ENCODE results near the gene RALGAPB.

Gene RALGAPB

DNA sequence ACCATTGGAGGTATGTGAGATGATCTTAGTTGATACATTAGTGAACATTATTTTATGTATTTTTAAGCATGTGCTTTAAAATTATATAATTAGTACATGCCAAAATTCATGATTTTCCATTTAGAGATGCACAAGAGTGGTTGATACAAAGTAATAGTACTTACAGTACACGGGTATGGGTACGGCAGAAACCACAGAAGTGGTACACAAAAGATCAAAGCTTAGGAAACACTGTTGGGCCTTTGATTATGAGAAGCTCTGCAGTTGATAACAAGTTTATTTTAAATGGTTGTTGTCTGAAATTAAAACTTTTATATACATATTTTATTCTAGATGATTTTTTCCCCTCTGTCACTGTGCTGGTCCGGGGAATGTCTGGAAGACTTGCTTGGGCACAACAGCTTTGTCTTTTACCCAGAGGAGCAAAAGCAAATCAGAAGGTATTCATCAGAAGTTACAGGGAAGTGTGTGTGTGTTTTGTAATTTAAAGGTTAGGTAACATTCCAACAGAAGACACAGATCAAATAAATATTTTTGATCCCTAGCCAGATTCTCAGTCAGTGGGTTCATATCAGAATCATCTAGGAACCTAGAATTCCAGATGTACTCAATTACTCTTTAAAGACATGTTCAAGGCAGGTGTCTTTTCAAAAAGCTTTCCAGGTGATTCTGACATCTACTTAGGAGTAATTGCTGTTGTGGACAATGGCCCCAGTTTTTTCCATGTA lies 75.9 kb downstream of the RALGAPB start:
- no peak for DNase-seq (ENCODE audit: low read depth in 3 of 3)

DNA sequence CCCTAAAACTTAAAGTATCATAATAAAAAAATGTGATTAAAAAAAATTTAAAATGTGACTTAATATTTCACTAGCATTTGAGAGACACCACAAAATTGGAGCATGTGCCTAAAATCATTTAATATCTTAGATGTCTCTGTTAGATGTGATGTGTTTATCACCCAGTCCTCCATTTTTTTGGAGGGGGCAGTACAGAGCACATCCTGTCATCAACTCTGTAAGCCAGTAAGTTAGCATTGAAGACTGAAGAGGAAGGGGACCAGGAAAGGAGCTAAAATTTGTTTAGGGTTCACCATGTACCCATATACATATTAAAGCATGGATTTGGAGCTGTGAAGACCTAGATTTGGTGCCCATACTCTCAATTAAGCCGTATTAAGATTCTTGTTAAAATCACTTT lies 77.6 kb downstream of the RALGAPB start:
- no peak for DNase-seq (ENCODE audit: low read depth in 3 of 3)

GRCh38 chr20:38551056-38551626 lies 78.5 kb downstream of the RALGAPB start:
- DNase-seq (ENCODE audit: low read depth in 3 of 3): no peak

DNA sequence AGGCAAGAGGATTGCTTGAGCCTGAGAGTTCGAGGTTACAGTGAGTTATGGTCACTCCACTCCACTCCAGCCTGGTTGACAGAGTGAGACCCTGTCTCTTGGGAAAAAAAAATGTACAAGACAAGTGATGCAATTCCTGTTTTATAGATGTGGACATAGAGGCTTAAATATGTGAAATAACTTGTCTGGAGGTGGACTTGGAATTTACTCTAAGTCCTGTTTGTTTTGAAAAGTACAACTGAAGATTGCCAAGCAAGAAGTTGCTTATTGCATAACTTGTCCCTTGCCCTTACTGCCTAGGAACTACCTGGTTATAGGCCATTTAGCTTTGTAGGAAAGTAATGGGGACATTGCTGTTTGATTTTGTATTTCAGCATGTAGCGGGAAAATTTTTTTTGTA lies 82.3 kb downstream of the RALGAPB start:
- no peak for DNase-seq (ENCODE audit: low read depth in 3 of 3)

DNA sequence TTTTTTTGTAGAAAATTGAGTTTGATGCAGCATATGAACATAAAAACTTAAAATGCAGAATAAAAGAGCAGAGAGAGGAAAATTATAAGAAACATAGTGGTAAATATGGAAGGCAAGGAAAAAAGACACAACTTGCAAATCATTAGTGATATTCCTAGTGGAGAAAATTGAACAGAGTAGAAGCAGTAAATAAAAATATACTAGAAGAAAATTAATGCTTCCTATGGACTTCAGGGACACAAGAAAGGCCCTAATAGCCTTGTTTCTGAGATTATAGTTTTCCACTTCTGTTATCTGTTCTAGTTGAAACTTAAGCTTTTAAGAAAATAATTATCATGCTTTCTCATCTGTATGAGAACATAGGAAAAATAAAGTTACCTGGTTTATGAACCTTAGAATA lies 82.8 kb downstream of the RALGAPB start:
- DNase-seq (ENCODE audit: low read depth in 3 of 3): no peak

DNA sequence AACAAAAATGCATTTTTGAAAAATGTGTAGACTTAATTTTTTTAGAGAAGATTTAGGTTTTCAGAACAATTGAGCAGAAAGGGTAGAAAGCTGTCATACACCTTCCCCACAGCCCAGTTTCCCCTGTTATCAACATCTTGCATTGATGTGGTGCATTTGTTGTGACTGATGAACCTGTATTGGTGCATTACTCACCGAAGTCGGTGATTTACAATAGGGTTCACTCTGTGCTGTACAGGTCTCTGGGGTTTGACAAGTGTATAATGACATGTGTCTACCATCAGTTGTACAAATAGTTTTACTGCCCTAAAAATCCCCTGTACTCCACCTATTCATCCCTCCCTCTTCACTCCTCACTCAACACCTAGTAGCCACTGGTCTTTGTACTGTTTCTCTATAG lies 84.5 kb downstream of the RALGAPB start:
- DNase-seq (ENCODE audit: low read depth in 3 of 3): no peak

DNA sequence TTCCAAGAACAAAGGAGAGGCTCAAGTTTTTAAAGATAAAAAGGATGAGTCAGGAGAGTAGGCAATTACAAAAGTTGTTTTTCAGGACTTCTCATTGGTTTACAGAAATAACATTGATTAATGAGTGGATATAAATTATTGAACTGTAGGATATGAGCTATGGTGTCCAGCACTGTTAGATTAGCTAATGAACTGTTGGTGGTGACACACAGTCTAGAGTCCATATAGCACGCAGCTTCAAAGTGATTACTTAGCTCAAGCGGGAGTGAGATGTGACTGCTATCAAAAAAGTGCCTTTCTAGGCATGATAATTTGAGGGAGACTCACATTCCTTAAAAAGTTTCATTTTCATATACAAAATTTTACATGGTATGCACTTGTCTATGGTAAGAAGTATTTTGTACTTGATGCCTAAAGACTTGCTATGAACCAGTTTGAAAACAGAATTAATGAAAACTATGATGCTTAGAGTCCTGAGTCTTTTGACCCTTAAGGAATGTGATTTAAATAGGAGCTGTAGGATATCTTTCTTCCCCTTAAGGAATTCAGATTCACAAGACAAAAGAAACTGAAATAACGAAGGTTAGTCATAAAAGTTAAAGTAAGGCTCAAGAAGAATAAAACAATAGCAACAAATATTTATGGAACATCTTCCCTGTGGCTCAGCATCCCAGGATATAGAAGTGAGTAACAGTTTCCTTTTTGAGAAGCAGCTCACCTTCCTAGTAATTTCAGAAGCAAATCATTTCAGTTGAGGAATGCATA lies 86.1 kb downstream of the RALGAPB start:
- DNase-seq (ENCODE audit: low read depth in 3 of 3): no peak

DNA sequence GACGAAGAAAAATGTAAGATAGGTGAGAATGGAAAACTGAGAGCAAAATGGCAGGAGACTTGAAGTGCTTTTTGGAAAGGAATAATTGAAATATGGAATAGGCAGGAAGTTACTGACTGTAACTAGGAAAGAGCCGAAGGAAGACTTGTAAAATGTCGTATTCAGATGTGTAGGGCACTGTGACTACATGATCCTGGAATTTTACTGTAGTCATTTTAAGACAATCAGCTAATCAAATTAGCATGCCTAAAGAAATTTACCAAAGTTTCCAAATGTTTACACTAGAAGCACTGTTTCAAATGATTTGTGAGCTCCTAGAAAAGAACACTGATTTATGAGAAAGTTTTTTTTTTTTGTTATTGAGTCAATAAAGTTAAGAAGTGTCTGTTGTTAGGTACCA lies 87.1 kb downstream of the RALGAPB start:
- no peak for DNase-seq (ENCODE audit: low read depth in 3 of 3)

DNA sequence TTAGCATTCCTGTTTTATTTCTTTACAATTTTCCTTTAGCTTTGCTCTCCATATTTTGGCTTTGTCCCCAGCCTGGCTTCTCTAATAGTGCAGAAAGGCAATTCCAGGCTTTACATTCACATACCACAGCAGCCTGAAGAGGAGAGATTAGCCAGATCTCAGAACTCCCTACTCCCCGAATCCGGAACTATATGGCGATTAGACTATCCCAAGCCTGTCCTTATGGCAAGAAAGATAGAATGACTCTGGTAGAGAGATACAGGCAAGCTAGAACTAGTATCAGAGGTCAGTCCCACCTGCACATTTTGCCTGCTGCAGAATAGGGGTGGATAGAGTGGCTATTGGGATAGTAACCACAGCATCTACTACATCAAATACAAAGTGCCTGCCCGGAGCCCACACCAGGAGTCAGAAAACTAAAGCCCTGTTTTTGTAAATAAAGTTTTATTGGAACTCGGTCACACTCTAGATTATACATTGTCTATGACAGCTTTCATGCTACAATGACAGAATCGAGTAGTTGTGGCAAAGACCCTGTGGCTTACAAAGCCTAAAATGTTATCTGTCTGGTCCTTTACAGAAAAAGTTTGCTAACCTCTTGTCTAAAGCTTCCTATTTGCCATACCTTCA lies 91.3 kb downstream of the RALGAPB start:
- DNase-seq (ENCODE audit: low read depth in 3 of 3): no peak

DNA sequence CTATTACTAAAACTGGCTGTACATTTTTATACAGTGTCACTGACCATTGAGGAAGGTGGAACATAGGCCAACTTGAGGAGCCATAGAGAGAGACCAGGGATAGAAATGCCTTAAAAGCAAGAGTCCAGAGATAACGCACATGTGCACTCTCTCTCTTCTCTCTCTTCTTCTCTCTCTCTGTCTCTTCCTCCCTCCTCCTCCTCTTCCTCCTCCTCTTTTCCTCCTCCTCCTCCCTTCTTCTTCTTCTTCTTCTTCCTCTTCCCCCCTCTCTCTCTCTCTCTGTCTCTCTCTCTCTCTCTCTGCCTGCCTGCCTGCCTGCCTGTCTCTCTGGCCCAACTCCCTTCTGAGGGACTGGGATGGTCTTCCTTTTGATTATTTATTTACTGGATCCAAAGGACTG lies 92.0 kb downstream of the RALGAPB start:
- DNase-seq (ENCODE audit: low read depth in 3 of 3): no peak

DNA sequence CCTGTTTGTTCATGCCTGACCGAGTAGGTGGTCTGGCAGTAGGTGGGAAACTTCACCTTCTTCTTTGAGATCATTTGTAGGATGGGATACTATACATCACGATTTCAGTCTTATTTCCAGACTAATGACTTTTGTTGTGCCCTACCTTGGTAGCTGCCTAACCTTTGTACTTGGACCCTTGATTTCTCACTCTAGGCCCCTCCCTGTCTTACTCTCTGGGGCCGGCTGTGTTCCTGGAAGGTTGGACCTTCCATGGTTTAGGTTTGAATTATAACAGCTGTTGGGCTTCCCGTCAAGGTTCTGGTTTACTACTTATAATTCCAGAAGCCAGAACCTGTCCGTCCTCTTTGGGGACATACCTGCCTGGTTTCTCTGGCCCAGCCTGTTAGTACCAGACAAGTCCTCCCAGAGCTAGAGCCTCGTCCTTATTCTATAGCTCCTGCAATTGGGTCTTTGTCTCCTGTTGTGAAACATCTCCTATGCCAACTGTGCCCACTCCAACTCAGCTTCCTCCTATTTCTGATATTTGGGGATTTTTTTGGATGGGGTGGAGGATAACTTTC lies 93.5 kb downstream of the RALGAPB start:
- DNase-seq (ENCODE audit: low read depth in 3 of 3): no peak

DNA sequence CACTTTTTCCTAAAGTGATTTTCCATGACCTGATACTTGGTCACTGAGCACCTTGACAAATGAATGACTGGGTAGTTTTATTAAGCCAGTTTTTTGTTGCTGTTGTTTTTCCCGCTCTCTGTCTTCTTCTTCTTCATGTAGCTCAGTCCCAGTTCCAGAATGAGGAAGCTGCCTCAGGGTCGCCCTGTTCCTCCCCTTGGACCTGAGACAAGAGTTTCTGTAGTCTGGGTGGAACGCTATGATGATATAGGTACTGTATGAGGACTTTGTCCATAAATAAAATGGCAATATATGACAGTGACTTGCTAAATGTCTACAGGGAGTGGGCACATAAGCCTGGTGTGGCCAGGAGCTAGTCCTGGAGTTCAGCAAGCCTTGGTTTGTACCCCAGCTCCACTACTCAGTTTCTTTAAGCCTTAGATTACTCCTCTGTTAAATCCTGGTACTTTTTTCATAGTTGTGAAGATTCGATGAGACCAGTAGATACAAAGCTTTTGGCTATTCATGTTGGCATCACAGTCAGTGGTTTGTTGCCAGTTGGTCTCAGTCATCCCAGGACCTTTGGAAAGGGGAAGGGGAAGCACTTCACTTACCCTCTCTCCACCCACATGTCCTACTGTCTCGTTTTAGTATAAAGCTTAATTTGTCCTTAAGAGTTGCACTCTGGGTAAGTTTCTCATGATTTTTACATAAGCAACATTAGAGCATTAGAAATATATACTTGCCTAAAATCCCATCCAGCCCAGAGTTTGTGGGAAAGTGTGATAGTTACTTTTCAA lies 97.3 kb downstream of the RALGAPB start:
- DNase-seq (ENCODE audit: low read depth in 3 of 3): no peak

- no peak for DNase-seq (ENCODE audit: low read depth in 3 of 3)
These were observed 100.8 kb downstream of the RALGAPB start for GRCh38 chr20:38573413-38573812.

DNA sequence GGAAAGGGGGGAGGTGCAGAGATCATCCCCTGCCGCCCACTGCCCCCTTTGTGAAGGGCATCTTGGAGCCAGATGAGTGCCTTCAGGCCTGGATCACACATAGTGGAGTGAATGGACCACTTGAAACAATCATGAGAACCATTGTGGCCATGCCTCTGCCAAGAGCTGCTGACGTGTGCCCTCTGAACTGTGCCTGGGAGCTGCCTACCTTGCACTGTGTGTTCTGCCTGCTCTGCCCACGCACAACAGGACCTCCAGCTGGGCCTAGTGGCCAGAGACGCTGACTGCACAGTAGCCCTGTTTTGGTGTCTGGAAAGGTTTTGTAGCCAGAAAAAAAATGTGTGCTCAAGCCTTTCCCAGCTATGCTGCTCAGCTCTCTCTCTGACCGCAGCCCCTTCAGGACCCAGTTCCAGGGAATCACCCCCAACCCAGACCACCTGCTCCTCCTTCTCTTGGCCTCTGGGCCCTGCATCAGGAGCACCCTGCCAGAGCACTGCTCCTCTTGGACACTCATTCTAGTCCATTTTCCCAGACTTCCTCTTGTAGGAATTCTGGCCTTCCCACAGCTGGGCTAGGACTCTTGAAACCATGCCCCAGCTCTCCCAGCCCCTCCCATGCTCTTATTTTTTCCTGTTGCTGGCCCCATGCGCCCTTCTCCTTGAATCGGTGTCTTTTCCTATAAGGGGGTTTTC lies 106.7 kb downstream of the RALGAPB start:
- no peak for DNase-seq (ENCODE audit: low read depth in 3 of 3)

DNA sequence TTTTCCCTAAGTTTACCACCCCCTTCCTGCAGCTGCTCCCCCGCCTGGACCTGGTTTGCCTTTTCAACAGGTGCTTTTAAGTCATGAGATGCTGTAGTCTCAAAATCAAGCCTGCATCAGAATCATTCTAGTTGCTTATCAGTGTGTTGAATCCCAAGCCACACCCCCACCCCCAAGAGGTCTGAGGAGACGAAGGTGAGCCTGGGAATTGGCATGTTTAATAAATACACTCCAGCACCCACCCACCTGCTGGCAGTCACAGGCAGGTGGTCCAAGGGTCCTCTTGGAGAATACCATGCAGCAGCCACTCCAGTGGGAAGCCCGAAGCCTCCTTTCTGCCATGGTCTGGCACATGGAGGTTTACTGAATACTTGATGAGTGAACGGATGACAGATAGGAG lies 107.3 kb downstream of the RALGAPB start:
- no peak for DNase-seq (ENCODE audit: low read depth in 3 of 3)

- DNase-seq (ENCODE audit: low read depth in 3 of 3): no peak
These were observed 108.4 kb downstream of the RALGAPB start, which contains the start of gene ADIG for GRCh38 chr20:38581013-38581412. Gene ADIG (plus strand): TSS chr20:38581197. CDS start chr20:38581251, 54 bp downstream.

- DNase-seq (ENCODE audit: low read depth in 3 of 3): no peak
These were observed 109.3 kb downstream of the RALGAPB start for GRCh38 chr20:38581830-38582358.

GRCh38 chr20:38583306-38583705 lies 110.7 kb downstream of the RALGAPB start:
- no peak for DNase-seq (ENCODE audit: low read depth in 3 of 3)

GRCh38 chr20:38584099-38584763 lies 111.6 kb downstream of the RALGAPB start:
- DNase-seq (ENCODE audit: low read depth in 3 of 3): no peak
